ENCODE data around the gene PRICKLE1. TPM values are rescaled to one million over a fixed set of nuclear protein-coding genes. Genes with fewer than 3 reads are reported as not detected.

Gene PRICKLE1
- total RNA-seq, 1 donor from 2014 or later: 20.9 TPM

DNA sequence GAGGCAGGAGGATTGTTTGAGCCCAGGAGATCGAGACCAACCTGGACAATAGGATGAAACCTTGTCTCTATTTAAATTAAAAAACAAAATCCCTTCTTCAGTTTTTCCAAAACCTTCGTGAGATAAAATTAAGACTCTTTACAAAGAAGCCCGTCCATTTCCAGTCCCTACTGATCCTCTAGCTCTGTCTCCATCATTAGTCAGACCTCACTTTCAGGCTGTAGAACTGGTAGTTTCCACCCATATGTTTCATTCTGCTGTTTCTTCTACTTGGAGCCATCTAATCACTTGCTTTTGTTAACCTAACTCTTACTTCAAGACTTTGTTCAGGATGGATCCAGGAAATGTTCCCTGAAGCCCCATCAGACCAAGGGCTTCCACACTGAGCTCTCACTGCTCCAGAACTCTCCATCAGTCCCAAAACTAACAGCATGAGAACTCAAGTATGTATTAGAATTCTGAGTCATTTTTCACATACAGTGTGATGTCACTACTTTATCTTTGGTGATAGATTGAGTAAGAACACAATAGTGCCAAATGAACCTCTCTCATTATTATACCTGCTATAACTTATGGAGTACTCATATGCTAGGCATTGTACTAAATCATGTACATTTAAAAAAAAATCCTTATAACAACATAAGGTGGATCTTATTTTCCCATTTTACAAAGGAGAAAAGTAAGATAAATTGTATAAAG is 90.8 kb downstream of the PRICKLE1 start:
- no peaks in the 10 kb centered on the region for H3K36me3 ChIP-seq
- intact Hi-C loops (cut with micrococcal nuclease): no loop called here
- H3K4me1 ChIP-seq: no peaks in the 10 kb centered on the region
- no peaks in the 10 kb centered on the region for H3K9me3 ChIP-seq (replicated peaks)
- TF ChIP-seq, protein P1, sequence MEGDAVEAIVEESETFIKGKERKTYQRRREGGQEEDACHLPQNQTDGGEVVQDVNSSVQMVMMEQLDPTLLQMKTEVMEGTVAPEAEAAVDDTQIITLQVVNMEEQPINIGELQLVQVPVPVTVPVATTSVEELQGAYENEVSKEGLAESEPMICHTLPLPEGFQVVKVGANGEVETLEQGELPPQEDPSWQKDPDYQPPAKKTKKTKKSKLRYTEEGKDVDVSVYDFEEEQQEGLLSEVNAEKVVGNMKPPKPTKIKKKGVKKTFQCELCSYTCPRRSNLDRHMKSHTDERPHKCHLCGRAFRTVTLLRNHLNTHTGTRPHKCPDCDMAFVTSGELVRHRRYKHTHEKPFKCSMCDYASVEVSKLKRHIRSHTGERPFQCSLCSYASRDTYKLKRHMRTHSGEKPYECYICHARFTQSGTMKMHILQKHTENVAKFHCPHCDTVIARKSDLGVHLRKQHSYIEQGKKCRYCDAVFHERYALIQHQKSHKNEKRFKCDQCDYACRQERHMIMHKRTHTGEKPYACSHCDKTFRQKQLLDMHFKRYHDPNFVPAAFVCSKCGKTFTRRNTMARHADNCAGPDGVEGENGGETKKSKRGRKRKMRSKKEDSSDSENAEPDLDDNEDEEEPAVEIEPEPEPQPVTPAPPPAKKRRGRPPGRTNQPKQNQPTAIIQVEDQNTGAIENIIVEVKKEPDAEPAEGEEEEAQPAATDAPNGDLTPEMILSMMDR (IDR thresholded peaks at IDR 0.05; ENCODE audit: borderline replicate concordance): no peak
- DNase-seq: no peak
- no peaks in the 10 kb centered on the region for H3K27me3 ChIP-seq (ENCODE audit: low read depth)
- H3K27ac ChIP-seq (replicated peaks): no peak overlapping the region
- no peak overlapping the region for H3K4me3 ChIP-seq

DNA sequence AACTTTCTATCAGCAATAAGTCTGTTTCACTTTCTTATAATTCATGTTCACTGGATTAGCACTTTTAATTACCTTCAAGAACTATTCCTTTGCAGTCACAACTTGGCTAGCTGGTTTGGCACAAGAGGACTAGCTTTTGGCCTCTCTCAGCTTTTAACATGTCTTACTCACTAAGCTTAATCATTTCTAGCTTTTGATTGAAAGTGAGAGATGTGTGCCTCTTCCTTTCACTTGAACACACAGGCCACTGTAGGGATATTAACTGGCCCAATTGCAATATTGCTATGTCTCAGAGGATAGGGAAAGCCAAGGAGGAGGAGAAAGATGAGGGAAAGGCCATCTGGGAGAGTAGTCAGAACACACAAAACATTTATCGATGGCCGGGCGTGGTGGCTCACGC is 92.7 kb downstream of the PRICKLE1 start:
- peaks cover 9% of the 10 kb centered on the region for H3K4me1 ChIP-seq
- H3K36me3 ChIP-seq: no peaks in the 10 kb centered on the region
- H3K27ac ChIP-seq (replicated peaks): no peak overlapping the region
- H3K27me3 ChIP-seq (ENCODE audit: low read depth): no peaks in the 10 kb centered on the region
- intact Hi-C loops (cut with micrococcal nuclease): no loop called here
- no peak for DNase-seq
- H3K4me3 ChIP-seq: no peak overlapping the region
- TF ChIP-seq, protein P1 (IDR thresholded peaks at IDR 0.05; ENCODE audit: borderline replicate concordance): no peak
- H3K9me3 ChIP-seq (replicated peaks): no peaks in the 10 kb centered on the region

DNA sequence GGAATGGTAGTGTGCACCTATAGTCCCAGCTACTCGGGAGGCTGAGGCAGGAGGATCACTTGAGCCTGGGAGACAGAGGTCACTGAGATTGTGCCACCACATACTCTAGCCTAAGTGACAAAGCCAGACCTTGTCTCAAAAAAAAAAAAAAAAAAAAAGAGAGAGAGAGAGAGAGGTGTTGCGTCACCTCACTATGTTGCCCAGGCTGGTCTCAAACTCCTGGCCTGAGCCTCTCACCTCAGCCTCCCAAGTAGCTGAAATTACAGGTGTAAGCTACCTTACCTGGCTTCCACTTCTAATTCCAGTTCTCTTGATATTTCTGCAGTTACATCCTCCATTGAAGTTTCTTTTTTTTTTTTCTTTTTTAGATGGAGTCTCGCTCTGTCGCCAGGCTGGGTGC is 94.3 kb downstream of the PRICKLE1 start:
- Histone ChIP-seq H3K27me3 (ENCODE audit: low read depth) (no peaks in the 10 kb centered on the region), H3K9me3 (replicated peaks) (no peaks in the 10 kb centered on the region), H3K4me1 (peaks cover 10% of the 10 kb centered on the region), H3K4me3 (no peak overlapping the region), H3K36me3 (no peaks in the 10 kb centered on the region), H3K27ac (replicated peaks) (no peak overlapping the region)
- DNase-seq: no peak
- intact Hi-C loops (cut with micrococcal nuclease): no loop called here
- TF ChIP-seq, protein P1 (IDR thresholded peaks at IDR 0.05; ENCODE audit: borderline replicate concordance): no peak

DNA sequence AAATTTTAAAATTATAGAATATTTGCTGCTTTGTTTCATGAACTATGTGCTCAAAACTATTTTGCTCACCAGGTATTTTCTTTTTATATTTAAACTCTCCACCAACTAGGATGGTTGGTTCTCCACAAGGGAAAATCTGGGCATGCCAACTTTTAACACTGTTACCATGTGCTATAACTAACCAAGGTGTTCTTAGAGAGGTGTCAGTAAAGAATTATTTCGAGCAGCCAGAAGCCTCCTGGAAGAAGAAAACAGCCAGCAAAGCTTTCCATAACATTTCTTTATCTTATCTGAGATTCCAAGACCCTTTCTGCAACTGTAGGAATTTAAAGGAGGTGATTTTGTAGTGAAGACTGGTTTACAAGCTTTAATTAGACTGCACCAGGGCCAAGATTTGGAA is 97.3 kb downstream of the PRICKLE1 start:
- TF ChIP-seq, protein P1 (IDR thresholded peaks at IDR 0.05; ENCODE audit: borderline replicate concordance): no peak
- Histone ChIP-seq H3K9me3 (replicated peaks) (no peaks in the 10 kb centered on the region), H3K36me3 (no peaks in the 10 kb centered on the region), H3K4me1 (peaks cover 10% of the 10 kb centered on the region), H3K4me3 (no peak overlapping the region), H3K27ac (replicated peaks) (no peak overlapping the region), H3K27me3 (ENCODE audit: low read depth) (no peaks in the 10 kb centered on the region)
- intact Hi-C loops (cut with micrococcal nuclease): no loop called here
- DNase-seq: no peak

DNA sequence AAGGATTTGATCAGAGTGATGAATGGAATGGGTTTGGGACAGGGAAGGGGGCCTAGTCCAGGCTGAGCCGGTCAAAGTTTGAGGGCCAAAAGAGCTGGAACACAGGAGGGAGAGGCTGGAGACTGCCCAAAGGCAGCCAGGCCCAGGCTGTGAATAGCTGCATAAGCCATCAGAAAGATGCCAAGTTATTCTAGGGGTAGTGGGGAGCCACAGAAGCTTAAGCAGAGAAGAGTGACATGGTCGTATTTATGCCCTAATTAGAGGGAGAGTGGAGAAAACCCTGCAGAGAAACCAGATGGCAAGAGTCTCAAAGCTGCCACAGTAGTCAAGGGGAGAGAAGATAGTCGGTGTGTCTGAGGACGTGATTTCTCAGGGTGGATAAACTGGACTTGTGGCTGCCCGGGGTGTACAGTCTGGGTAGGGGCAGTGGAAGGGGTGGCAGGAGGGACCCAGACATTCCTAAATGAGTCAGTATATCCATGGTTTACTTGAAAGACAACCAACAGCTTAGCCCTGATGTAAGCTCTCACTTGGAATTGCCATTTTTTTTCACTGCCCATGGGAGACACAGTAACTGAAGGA is 99.2 kb downstream of the PRICKLE1 start:
- H3K4me1 ChIP-seq: peaks cover 25% of the 10 kb centered on the region
- H3K9me3 ChIP-seq (replicated peaks): no peaks in the 10 kb centered on the region
- no peak for DNase-seq
- no peaks in the 10 kb centered on the region for H3K27me3 ChIP-seq (ENCODE audit: low read depth)
- H3K36me3 ChIP-seq: no peaks in the 10 kb centered on the region
- TF ChIP-seq, protein P1 (IDR thresholded peaks at IDR 0.05; ENCODE audit: borderline replicate concordance): no peak
- H3K4me3 ChIP-seq: no peak overlapping the region
- no peak overlapping the region for H3K27ac ChIP-seq (replicated peaks)
- intact Hi-C loops (cut with micrococcal nuclease): no loop called here

Data from left ventricle myocardium inferior (tissue), 1 donor.